ENCODE measurements around the gene METRNL. TPM values are rescaled to one million over a fixed set of nuclear protein-coding genes. Genes with fewer than 3 reads are reported as not detected.

The METRNL gene
- total RNA-seq, 1 donor from 2014 or later: 156 TPM

DNA sequence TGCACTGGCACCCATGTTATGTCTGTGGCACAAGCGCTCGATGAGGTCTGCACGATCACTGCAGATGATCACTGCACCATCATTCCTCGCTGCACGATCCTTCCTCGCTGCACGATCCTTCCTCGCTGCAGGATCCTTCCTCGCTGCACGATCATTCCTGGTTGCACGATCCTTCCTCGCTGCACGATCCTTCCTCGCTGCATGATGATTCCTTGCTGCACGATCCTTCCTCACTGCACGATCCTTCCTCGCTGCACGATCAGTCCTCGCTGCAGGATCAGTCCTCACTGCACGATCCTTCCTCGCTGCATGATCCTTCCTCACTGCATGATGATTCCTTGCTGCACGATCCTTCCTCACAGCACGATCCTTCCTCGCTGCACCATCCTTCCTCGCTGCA, 29.3 kb downstream of the METRNL start:
- peak overlapping the region; percentile 82 for H3K27ac ChIP-seq
- TF ChIP-seq POLR2AphosphoS5 (IDR thresholded peaks at IDR 0.05; ENCODE audit: insufficient read depth in 1 of 2, low read depth in 1 of 2) (no peak), CTCF (IDR thresholded peaks at IDR 0.05) (no peak), POLR2A (IDR thresholded peaks at IDR 0.05) (no peak)
- no peak for DNase-seq (ENCODE audit: extremely low spot score in 2 of 2)
- intact Hi-C loops (cut with DNase I): no loop called here
- H3K4me3 ChIP-seq: no peak overlapping the region
- no peaks in the 10 kb centered on the region for H3K36me3 ChIP-seq
- H3K27me3 ChIP-seq: no peaks in the 10 kb centered on the region
- peaks cover 44% of the 10 kb centered on the region for H3K4me1 ChIP-seq
- no peaks in the 10 kb centered on the region for H3K9me3 ChIP-seq

DNA sequence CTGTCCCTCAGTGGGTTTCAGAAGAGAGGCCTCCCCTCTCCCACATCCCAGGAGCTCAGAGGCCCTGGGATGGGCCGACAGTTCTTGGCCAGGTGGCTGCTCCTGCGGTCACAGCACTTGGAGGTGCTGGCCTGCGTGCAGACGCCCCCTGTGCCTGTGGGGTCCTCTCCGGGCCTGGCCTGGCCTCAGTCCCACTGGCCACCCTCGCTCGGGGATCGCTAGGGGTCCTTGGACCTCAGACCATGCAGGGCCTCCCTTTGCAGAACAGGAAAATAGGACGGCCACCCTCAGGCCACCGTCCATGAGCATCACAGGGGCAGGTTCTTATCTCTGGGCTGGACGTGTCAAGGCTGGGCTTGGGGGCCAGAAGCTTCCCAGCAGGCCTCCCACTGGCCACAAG, 30.0 kb downstream of the METRNL start:
- Histone ChIP-seq H3K4me1 (peaks cover 44% of the 10 kb centered on the region), H3K9me3 (no peaks in the 10 kb centered on the region), H3K36me3 (no peaks in the 10 kb centered on the region), H3K4me3 (no peak overlapping the region), H3K27me3 (no peaks in the 10 kb centered on the region), H3K27ac (peak overlapping the region; percentile 82)
- intact Hi-C loops (cut with DNase I): no loop called here
- no peak for DNase-seq (ENCODE audit: extremely low spot score in 2 of 2)
- TF ChIP-seq POLR2AphosphoS5 (IDR thresholded peaks at IDR 0.05; ENCODE audit: insufficient read depth in 1 of 2, low read depth in 1 of 2) (no peak), CTCF (IDR thresholded peaks at IDR 0.05) (no peak), POLR2A (IDR thresholded peaks at IDR 0.05) (no peak)

- intact Hi-C loops (cut with DNase I): no loop called here
These were observed 30.6 kb downstream of the METRNL start for GRCh38 chr17:83109793-83110645.

GRCh38 chr17:83110735-83111134, 31.3 kb downstream of the METRNL start:
- no peak for DNase-seq (ENCODE audit: extremely low spot score in 2 of 2)

More at GRCh38 chr17:83109793-83110645, 30.6 kb downstream of the METRNL start:
- Histone ChIP-seq H3K9me3 (no peaks in the 10 kb centered on the region), H3K4me3 (peak overlapping the region; percentile 23 to 31), H3K27me3 (no peaks in the 10 kb centered on the region), H3K36me3 (no peaks in the 10 kb centered on the region), H3K27ac (peak overlapping the region; percentile 82), H3K4me1 (peaks cover 38% of the 10 kb centered on the region)
- peak in 1 of 2 donors; percentile 4 for TF ChIP-seq POLR2A (IDR thresholded peaks at IDR 0.05)
- peak in 1 of 2 donors; percentile 84 for TF ChIP-seq POLR2AphosphoS5 (IDR thresholded peaks at IDR 0.05; ENCODE audit: insufficient read depth in 1 of 2, low read depth in 1 of 2)
- no peak for TF ChIP-seq CTCF (IDR thresholded peaks at IDR 0.05)
- no peak for DNase-seq (ENCODE audit: extremely low spot score in 2 of 2)

More at GRCh38 chr17:83110735-83111134, 31.3 kb downstream of the METRNL start:
- intact Hi-C loops (cut with DNase I): no loop called here
- TF ChIP-seq POLR2A (IDR thresholded peaks at IDR 0.05) (no peak), POLR2AphosphoS5 (IDR thresholded peaks at IDR 0.05; ENCODE audit: insufficient read depth in 1 of 2, low read depth in 1 of 2) (no peak), CTCF (IDR thresholded peaks at IDR 0.05) (no peak)
- Histone ChIP-seq H3K9me3 (no peaks in the 10 kb centered on the region), H3K4me1 (peaks cover 37% of the 10 kb centered on the region), H3K27ac (peak overlapping the region; percentile 82), H3K36me3 (no peaks in the 10 kb centered on the region), H3K27me3 (no peaks in the 10 kb centered on the region), H3K4me3 (peak overlapping the region; percentile 23 to 31)
